Right cardiac atrium (tissue), 5 donors: ENCODE data around the gene USH1G. TPM values are rescaled to one million over a fixed set of nuclear protein-coding genes. Genes with fewer than 3 reads are reported as not detected.

Experiments
- ATAC-seq, 2 donors: fragments of 200-7000 bp; cut with Tn5 transposase; one replicate each; pipeline versions ENCODE4 v1.8.0 to v1.9.1; 2020; ENCODE audit warnings: moderate library complexity in 2 of 2, mild to moderate bottlenecking in 1 of 2
- DNase-seq, 3 donors: peaks; one replicate each; pipeline ENCODE4 v3.0.0-alpha.2; 2020
- H3K27ac ChIP-seq: one replicate; pipeline ENCODE4 v1.5.1; 2013; ENCODE audit warnings: mild to moderate bottlenecking, low read length, control low read depth, moderate library complexity
- H3K27me3 ChIP-seq: one replicate; pipeline ENCODE4 v1.6.1; 2013; ENCODE audit not compliant: control insufficient read depth, insufficient read depth
- H3K4me1 ChIP-seq: one replicate; pipeline ENCODE4 v1.6.1; 2013; ENCODE audit warnings: low read length; ENCODE audit not compliant: control insufficient read depth, insufficient read depth
- H3K4me3 ChIP-seq: one replicate; pipeline ENCODE4 v1.5.1; 2013; ENCODE audit warnings: low read length, control low read depth
- H3K9me3 ChIP-seq: one replicate; pipeline ENCODE4 v1.6.1; 2013; ENCODE audit warnings: low read length; ENCODE audit not compliant: control insufficient read depth
- WGBS: extraction: QIAGEN DNeasy Blood & Tissue Kit; methylation state at CpG from one replicate; pipeline ENCODE4 v1.1.7; 2013; 5-methylcytosine and 5-hydroxymethylcytosine counted together
- intact Hi-C, 4 donors: fragments of 100-400 bp; cut with DNase I; formaldehyde crosslinking; loops; one replicate each; pipeline versions ENCODE4 v1.11.0 to v1.14.0; 2022 to 2023
- polyA plus RNA-seq: library from polyadenylated mRNA; stranded (reverse); fragments of 200-250 nt; gene quantifications from one replicate; pipeline ENCODE4 v1.2.3, GENCODE V29; 2013
- total RNA-seq, 4 donors: library from RNA; stranded (reverse); fragmentation: NEBNext Ultra II Directional; extraction: Animal tissue kit (Norgen Biotek cat#: 25700); gene quantifications; one replicate each; pipeline ENCODE4 v1.2.1, GENCODE V29; 2021
- donor health status: healthy with polysubstance abuse.
- donor health status: DM: no; HTN: yes; CAD: no.
- donor health status: DM: no; HTN: no; CAD: no.
- donor health status: DM: no; HTN: yes; CAD: no; lungs with severe emphysema.
- donor health status: DM: yes; HTN: yes; CAD: no.

USH1G gene
- total and polyA plus RNA-seq, 5 donors, result 0.06 to 0.59 (median 0.23) TPM

GRCh38 chr17:74941128-74941725 lies 18.2 kb upstream of the USH1G start:
- 78% methylated on average over 21 of the region's 21 CpGs for WGBS
- ATAC-seq, result no peak
- Histone ChIP-seq H3K4me1 (no peaks in the 10 kb centered on the region), H3K4me3 (no peak overlapping the region), H3K27ac (no peak overlapping the region), H3K27me3 (no peaks in the 10 kb centered on the region), H3K9me3 (no peaks in the 10 kb centered on the region)
- no peak for DNase-seq
- intact Hi-C loops, result no loop called here

DNA sequence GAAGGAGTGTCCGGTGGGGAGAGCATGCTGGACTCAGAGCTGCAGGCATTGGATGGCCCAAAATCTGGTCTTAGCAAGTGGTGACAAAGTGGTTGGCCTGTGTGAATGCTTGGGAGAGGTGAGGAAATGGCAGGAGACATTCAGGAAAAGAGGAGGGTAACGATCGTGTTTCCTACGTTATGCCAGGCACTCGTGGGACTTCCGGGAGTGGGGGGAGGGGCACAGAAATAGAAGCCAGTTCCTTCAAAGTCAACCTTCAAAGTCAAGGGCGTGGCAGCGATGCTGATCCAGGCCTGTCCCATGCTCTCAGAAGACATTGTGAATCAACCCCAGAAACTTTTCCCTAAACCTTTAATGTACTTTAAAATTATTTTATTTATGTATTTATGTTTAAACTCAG lies 16.5 kb upstream of the USH1G start:
- no peak for DNase-seq
- H3K27me3 ChIP-seq, result no peaks in the 10 kb centered on the region
- H3K27ac ChIP-seq, result no peak overlapping the region
- no peaks in the 10 kb centered on the region for H3K9me3 ChIP-seq
- no peak overlapping the region for H3K4me3 ChIP-seq
- 47% methylated on average over 8 of the region's 8 CpGs for WGBS
- ATAC-seq, result no peak
- H3K4me1 ChIP-seq, result no peaks in the 10 kb centered on the region
- intact Hi-C loops, result no loop called here

DNA sequence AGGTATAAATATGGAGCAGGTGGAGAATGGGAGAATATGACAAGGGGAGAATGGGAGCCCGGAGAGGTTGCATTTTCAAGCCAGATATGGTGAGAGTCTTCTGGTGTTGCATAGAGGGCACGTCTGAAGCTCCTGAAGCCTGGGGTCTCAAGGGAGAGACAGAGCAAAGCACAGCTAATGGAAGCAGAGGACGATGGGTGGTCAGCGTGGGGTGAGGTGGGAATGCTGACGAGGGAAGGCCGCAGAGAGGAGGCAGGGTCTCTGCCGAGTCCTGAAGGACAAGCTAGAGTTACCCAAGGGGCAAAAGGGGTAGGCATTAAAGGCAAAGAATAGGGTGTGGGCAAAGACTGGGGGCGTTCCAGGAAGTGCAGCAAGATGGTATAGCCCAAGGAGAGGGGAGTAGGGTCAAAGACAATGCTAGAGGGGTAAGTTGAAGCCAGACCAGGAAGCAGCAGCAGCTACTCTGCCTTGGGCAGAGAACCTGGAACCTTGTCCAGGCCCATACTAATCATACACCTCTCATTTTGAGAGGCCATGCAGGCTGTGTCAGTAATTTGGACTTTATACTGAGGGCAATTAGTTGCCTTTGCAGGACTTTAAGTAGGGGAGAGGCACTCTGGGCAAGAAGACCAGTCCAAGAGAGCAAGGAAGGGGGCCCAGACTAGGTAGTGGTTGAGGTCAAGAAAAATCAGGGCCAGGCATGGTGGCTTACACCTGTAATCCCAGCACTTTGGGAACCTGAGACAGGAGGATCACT lies 15.3 kb upstream of the USH1G start:
- no peak for ATAC-seq
- DNase-seq, result no peak
- Histone ChIP-seq H3K27me3 (no peaks in the 10 kb centered on the region), H3K4me3 (no peak overlapping the region), H3K27ac (no peak overlapping the region), H3K9me3 (no peaks in the 10 kb centered on the region), H3K4me1 (no peaks in the 10 kb centered on the region)
- WGBS, result 46% methylated on average over 8 of the region's 8 CpGs
- intact Hi-C loops, result no loop called here

- no peaks in the 10 kb centered on the region for H3K9me3 ChIP-seq
- no peaks in the 10 kb centered on the region for H3K4me1 ChIP-seq
- ATAC-seq (no peak), DNase-seq (no peak)
- intact Hi-C loops, result no loop called here
- no peaks in the 10 kb centered on the region for H3K27me3 ChIP-seq
- H3K4me3 ChIP-seq, result no peak overlapping the region
- 51% methylated on average over 11 of the region's 11 CpGs for WGBS
- no peak overlapping the region for H3K27ac ChIP-seq
Observed at GRCh38 chr17:74937064-74938051, 14.3 kb upstream of the USH1G start.

- ATAC-seq (no peak), DNase-seq (no peak)
- no peaks in the 10 kb centered on the region for H3K27me3 ChIP-seq
- no peaks in the 10 kb centered on the region for H3K9me3 ChIP-seq
- no peaks in the 10 kb centered on the region for H3K4me1 ChIP-seq
- intact Hi-C loops, result no loop called here
- no peak overlapping the region for H3K4me3 ChIP-seq
- H3K27ac ChIP-seq, result no peak overlapping the region
- 14% methylated on average over 12 of the region's 12 CpGs for WGBS
Observed at GRCh38 chr17:74936470-74936799, 13.4 kb upstream of the USH1G start.

GRCh38 chr17:74935585-74936469 lies 12.8 kb upstream of the USH1G start, which contains the start of gene OTOP3:
Gene OTOP3, plus strand, starts transcription at chr17:74935898. Its CDS starts 24 bp downstream, at chr17:74935922.
- WGBS, result 4% methylated on average over 78 of the region's 78 CpGs
- ATAC-seq, result peak in 1 of 2 donors; percentile 41
- H3K27ac ChIP-seq, result no peak within 1 kb of the TSS
- no peaks in the 10 kb centered on the region for H3K27me3 ChIP-seq
- H3K4me3 ChIP-seq, result no peak within 1 kb of the TSS
- intact Hi-C loops, result no loop called here
- peak in 1 of 3 donors; percentile 47 for DNase-seq
- no peaks in the 10 kb centered on the region for H3K4me1 ChIP-seq
- no peaks in the 10 kb centered on the region for H3K9me3 ChIP-seq

DNA sequence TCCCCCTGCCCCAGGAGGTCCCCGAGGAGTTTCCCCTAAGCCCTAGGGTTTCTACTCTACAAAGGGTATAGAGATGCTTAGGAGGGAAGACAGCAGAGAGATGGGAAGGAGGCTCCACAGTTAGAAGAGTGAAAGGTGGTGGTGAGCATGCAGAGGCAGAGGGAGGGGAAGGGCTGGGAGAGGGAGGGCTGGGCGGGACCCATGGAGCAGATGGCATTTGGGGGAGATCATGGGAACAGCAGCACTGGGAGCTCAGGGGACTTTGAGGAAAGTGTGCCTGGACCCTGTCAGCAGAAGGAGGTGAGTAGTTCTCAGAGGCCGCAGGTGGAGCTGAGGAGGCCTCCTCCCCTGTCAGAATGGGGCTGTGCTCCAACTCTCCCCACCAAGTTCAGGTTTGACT lies 12.0 kb upstream of the USH1G start:
- H3K27ac ChIP-seq, result no peak overlapping the region
- H3K4me3 ChIP-seq, result no peak overlapping the region
- WGBS, result 54% methylated on average over 3 of the region's 3 CpGs
- no peaks in the 10 kb centered on the region for H3K4me1 ChIP-seq
- H3K27me3 ChIP-seq, result no peaks in the 10 kb centered on the region
- ATAC-seq (no peak), DNase-seq (no peak)
- H3K9me3 ChIP-seq, result no peaks in the 10 kb centered on the region
- intact Hi-C loops, result no loop called here

- Histone ChIP-seq H3K27me3 (no peaks in the 10 kb centered on the region), H3K4me1 (no peaks in the 10 kb centered on the region), H3K9me3 (no peaks in the 10 kb centered on the region), H3K4me3 (no peak overlapping the region), H3K27ac (no peak overlapping the region)
- ATAC-seq (no peak), DNase-seq (no peak)
- 86% methylated on average over 24 of the region's 24 CpGs for WGBS
- intact Hi-C loops, result no loop called here
Observed at GRCh38 chr17:74930535-74931036, 7.5 kb upstream of the USH1G start.

GRCh38 chr17:74928786-74929185 lies 5.7 kb upstream of the USH1G start:
- Histone ChIP-seq H3K27ac (no peak overlapping the region), H3K4me3 (no peak overlapping the region), H3K4me1 (no peaks in the 10 kb centered on the region), H3K9me3 (no peaks in the 10 kb centered on the region), H3K27me3 (no peaks in the 10 kb centered on the region)
- intact Hi-C loops, result no loop called here
- no peak for DNase-seq
- WGBS, result 71% methylated on average over 6 of the region's 6 CpGs
- ATAC-seq, result no peak

DNA sequence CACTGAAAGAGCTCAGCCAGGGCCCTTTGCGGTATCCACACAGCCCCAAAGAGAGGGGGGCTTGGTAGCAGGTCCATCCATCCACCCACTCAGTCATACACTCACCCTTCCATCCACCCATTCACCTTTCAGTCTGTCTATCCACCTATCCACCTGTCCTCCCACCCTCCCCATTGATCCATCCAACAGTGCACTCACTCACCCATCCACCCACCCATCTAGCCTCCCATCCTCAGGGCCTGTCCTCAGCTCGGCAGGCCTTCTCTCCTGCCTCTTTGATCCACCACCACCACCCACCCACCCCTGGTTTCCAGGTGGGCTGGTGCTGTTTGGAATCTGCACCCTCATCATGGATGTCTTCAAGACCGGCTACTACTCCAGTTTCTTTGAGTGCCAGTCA lies 2.2 kb upstream of the USH1G start:
- DNase-seq (no peak), ATAC-seq (no peak)
- H3K27ac ChIP-seq, result no peak overlapping the region
- no peaks in the 10 kb centered on the region for H3K9me3 ChIP-seq
- H3K27me3 ChIP-seq, result no peaks in the 10 kb centered on the region
- H3K4me3 ChIP-seq, result no peak overlapping the region
- intact Hi-C loops, result no loop called here
- H3K4me1 ChIP-seq, result no peaks in the 10 kb centered on the region
- 72% methylated on average over 3 of the region's 3 CpGs for WGBS
